A673 (cell line): Measurements from ENCODE around the gene LANCL2. TPM values are rescaled to one million over a fixed set of nuclear protein-coding genes. Genes with fewer than 3 reads are reported as not detected.

ENCODE experiments used
- BruUV-seq: library from RNA; stranded (reverse); fragments of 400-500 nt; replicated peaks from 2 replicates; lab custom pipeline; 2021; lab: Mats Ljungman, UMichigan
- CTCF ChIA-PET: fragments of 300-600 bp; sonication (Branson Sonifier 250); formaldehyde crosslinking; loops from one replicate; lab custom pipeline; 2022; ENCODE audit warnings: antibody characterized with exemption; lab: Charles Lee
- POLR2A ChIA-PET: fragments of 300-600 bp; sonication (Branson Sonifier 250); formaldehyde crosslinking; loops from one replicate; lab custom pipeline; 2022; ENCODE audit warnings: antibody characterized with exemption; ENCODE audit not compliant: low non-redundant PET; lab: Charles Lee
- DNase-seq: peaks from one replicate; pipeline ENCODE4 v3.0.0-alpha.2; 2015; ENCODE audit warnings: low spot score
- H3K27ac ChIP-seq: fragments of 200-600 bp; sonication (generic); 2 replicates; pipeline ENCODE4 v1.5.1; 2016; ENCODE audit warnings: mixed run types, low read depth, mild to moderate bottlenecking, mixed read lengths, antibody characterized with exemption, low read length; ENCODE audit not compliant: poor library complexity, severe bottlenecking
- H3K27me3 ChIP-seq: fragments of 200-600 bp; sonication (generic); replicated peaks from 2 replicates; pipeline ENCODE4 v1.6.1; 2017; ENCODE audit warnings: mixed run types, low read depth, mild to moderate bottlenecking, mixed read lengths, antibody characterized with exemption, low read length; ENCODE audit not compliant: insufficient read depth, poor library complexity
- H3K36me3 ChIP-seq: fragments of 200-600 bp; sonication (generic); 2 replicates; pipeline ENCODE4 v1.6.1; 2016; ENCODE audit warnings: mixed run types, mild to moderate bottlenecking, mixed read lengths, antibody characterized with exemption, low read length; ENCODE audit not compliant: insufficient read depth, poor library complexity, severe bottlenecking
- H3K4me1 ChIP-seq: fragments of 200-600 bp; sonication (generic); 2 replicates; pipeline ENCODE4 v1.6.1; 2017; ENCODE audit warnings: mixed run types, mild to moderate bottlenecking, mixed read lengths, antibody characterized with exemption, low read length; ENCODE audit not compliant: insufficient read depth, poor library complexity, severe bottlenecking
- H3K4me3 ChIP-seq: fragments of 200-600 bp; sonication (generic); 2 replicates; pipeline ENCODE4 v1.5.1; 2016; ENCODE audit warnings: low read depth, mixed run types, mild to moderate bottlenecking, mixed read lengths, low read length; ENCODE audit not compliant: poor library complexity, severe bottlenecking
- H3K9me3 ChIP-seq: fragments of 200-600 bp; sonication (generic); 2 replicates; pipeline ENCODE4 v1.6.1; 2016; ENCODE audit warnings: mixed run types, low read depth, mild to moderate bottlenecking, mixed read lengths, antibody characterized with exemption, low read length; ENCODE audit not compliant: poor library complexity, severe bottlenecking
- EZH2 ChIP-seq: fragments of 200-600 bp; sonication (generic); IDR thresholded peaks from 2 replicates; pipeline ENCODE4 v1.6.1; 2017; ENCODE audit warnings: borderline replicate concordance, low read depth, mild to moderate bottlenecking, mixed read lengths, antibody characterized with exemption, low read length; ENCODE audit not compliant: poor library complexity, severe bottlenecking
- intact Hi-C: fragments of 100-400 bp; cut with micrococcal nuclease; formaldehyde crosslinking; loops from one replicate; pipeline ENCODE4 v1.10.0; 2022; ENCODE audit not compliant: unreplicated experiment
- total RNA-seq: library from RNA; stranded (reverse); gene quantifications from 2 replicates; pipeline ENCODE4 v1.2.3, GENCODE V29; 2021
- TF ChIP-seq, protein P1 (sequence below): fragments of 300-800, 200-600 bp; sonication (generic); conservative IDR thresholded peaks from 2 replicates; pipeline ENCODE4 v1.5.1; 2017; ENCODE audit warnings: low read depth, mild to moderate bottlenecking, antibody characterized with exemption, low read length, moderate library complexity, mixed read lengths

Gene LANCL2
- total RNA-seq, 1 experiment from 2014 or later = 21.3 TPM

DNA sequence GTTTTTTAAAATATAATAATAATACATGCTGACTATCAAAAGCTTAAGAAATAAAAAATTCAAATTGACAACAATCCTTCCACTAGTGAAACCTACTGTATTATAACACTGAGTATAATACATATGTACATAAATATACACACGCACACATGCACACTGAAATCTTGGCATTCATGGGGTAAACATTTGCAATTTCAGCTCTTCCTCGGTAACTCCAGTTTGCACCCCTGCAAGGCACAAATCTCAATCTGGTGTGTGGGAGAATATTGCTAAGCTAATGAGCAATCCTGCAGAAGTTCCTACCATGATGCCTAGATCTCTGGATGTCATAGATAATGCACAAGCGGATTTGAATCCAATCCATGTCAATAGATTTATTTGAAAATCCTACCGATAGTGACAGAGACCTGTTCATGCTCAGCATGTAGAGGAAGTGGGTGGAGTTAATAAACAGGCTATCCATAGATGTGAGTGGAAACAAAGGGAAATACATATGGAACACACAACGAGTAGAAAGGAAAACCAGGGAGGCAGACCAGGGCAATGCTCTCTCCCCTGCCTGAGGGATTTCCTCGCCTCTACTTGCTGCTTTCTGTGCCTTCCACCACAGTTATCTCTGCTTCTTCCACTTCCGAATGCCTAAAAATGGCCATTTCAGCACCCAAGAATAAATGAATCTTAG lies 38.1 kb upstream of the LANCL2 start:
- no peak for DNase-seq
- TF ChIP-seq, protein P1, sequence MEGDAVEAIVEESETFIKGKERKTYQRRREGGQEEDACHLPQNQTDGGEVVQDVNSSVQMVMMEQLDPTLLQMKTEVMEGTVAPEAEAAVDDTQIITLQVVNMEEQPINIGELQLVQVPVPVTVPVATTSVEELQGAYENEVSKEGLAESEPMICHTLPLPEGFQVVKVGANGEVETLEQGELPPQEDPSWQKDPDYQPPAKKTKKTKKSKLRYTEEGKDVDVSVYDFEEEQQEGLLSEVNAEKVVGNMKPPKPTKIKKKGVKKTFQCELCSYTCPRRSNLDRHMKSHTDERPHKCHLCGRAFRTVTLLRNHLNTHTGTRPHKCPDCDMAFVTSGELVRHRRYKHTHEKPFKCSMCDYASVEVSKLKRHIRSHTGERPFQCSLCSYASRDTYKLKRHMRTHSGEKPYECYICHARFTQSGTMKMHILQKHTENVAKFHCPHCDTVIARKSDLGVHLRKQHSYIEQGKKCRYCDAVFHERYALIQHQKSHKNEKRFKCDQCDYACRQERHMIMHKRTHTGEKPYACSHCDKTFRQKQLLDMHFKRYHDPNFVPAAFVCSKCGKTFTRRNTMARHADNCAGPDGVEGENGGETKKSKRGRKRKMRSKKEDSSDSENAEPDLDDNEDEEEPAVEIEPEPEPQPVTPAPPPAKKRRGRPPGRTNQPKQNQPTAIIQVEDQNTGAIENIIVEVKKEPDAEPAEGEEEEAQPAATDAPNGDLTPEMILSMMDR = no peak
- TF ChIP-seq EZH2 = no peak
- intact Hi-C loops = no loop called here
- ChIA-PET CTCF (no interaction called here), POLR2A (no interaction called here)
- peaks cover 12% of the 10 kb centered on the region for H3K27me3 ChIP-seq
- H3K9me3 ChIP-seq = no peaks in the 10 kb centered on the region
- no peak overlapping the region for H3K4me3 ChIP-seq
- H3K4me1 ChIP-seq = no peaks in the 10 kb centered on the region
- H3K36me3 ChIP-seq = no peaks in the 10 kb centered on the region
- BruUV-seq = no TSS peak
- H3K27ac ChIP-seq = no peak overlapping the region

GRCh38 chr7:55335151-55335550 lies 30.0 kb upstream of the LANCL2 start:
- TF ChIP-seq, protein P1 = no peak
- TF ChIP-seq EZH2 = no peak
- Histone ChIP-seq H3K27me3 (no peaks in the 10 kb centered on the region), H3K27ac (no peak overlapping the region), H3K36me3 (no peaks in the 10 kb centered on the region), H3K9me3 (no peaks in the 10 kb centered on the region), H3K4me1 (no peaks in the 10 kb centered on the region), H3K4me3 (no peak overlapping the region)
- no peak for DNase-seq
- intact Hi-C loops = no loop called here
- CTCF ChIA-PET = no interaction called here
- BruUV-seq = no TSS peak
- POLR2A ChIA-PET = no interaction called here

- H3K9me3 ChIP-seq = no peaks in the 10 kb centered on the region
- intact Hi-C loops = no loop called here
- CTCF ChIA-PET = no interaction called here
- no peak for TF ChIP-seq EZH2
- H3K4me1 ChIP-seq = no peaks in the 10 kb centered on the region
- H3K4me3 ChIP-seq = no peak overlapping the region
- H3K36me3 ChIP-seq = no peaks in the 10 kb centered on the region
- BruUV-seq = no TSS peak
- POLR2A ChIA-PET = no interaction called here
- no peak for DNase-seq
- no peaks in the 10 kb centered on the region for H3K27me3 ChIP-seq
- H3K27ac ChIP-seq = no peak overlapping the region
These were observed 29.4 kb upstream of the LANCL2 start for GRCh38 chr7:55335786-55336185.

GRCh38 chr7:55336540-55336939 lies 28.6 kb upstream of the LANCL2 start:
- H3K4me3 ChIP-seq = no peak overlapping the region

More at GRCh38 chr7:55336540-55336939, 28.6 kb upstream of the LANCL2 start:
- H3K27me3 ChIP-seq = no peaks in the 10 kb centered on the region
- POLR2A ChIA-PET = no interaction called here
- intact Hi-C loops = no loop called here
- H3K36me3 ChIP-seq = no peaks in the 10 kb centered on the region
- no peak overlapping the region for H3K27ac ChIP-seq
- no peaks in the 10 kb centered on the region for H3K9me3 ChIP-seq
- TF ChIP-seq, protein P1 = no peak
- TF ChIP-seq EZH2 = no peak
- no TSS peak for BruUV-seq
- CTCF ChIA-PET = no interaction called here
- H3K4me1 ChIP-seq = no peaks in the 10 kb centered on the region
- DNase-seq = no peak
